CD4-positive, alpha-beta T cell treated with Interleukin-1 beta for 1 hour (primary cell): ENCODE measurements around the gene GRK5.
"Not testable (repeated sequence)": the region's sequence is repeated elsewhere in the genome, so short reads cannot be mapped to it uniquely, and the experiment has no call there.

Experiments used
- DNase-seq, 2 donors: peaks; one replicate each; pipeline ENCODE4 v3.0.0-alpha.2; 2020 to 2022

GRK5 gene

GRCh38 chr10:119252470-119253151 is 45.2 kb downstream of the GRK5 start:
- no peak for DNase-seq

GRCh38 chr10:119253433-119254174 is 46.2 kb downstream of the GRK5 start:
- DNase-seq = no peak

- no peak for DNase-seq
Measured at GRCh38 chr10:119254335-119254734, 47.0 kb downstream of the GRK5 start.

- DNase-seq = no peak
Measured at GRCh38 chr10:119256030-119256429, 48.7 kb downstream of the GRK5 start.

- no peak for DNase-seq
Measured at GRCh38 chr10:119256897-119257296, 49.5 kb downstream of the GRK5 start.

- no peak for DNase-seq
Measured at GRCh38 chr10:119257899-119258419, 50.6 kb downstream of the GRK5 start.

GRCh38 chr10:119259345-119259744 is 52.0 kb downstream of the GRK5 start:
- DNase-seq = no peak

- DNase-seq = not testable (repeated sequence)
Measured at GRCh38 chr10:119261016-119261415, 53.6 kb downstream of the GRK5 start.

GRCh38 chr10:119263951-119264617 is 56.7 kb downstream of the GRK5 start:
- no peak for DNase-seq

- no peak for DNase-seq
Measured at GRCh38 chr10:119265691-119266090, 58.3 kb downstream of the GRK5 start.

- no peak for DNase-seq
Measured at GRCh38 chr10:119267384-119267783, 60.0 kb downstream of the GRK5 start.

- DNase-seq = no peak
Measured at GRCh38 chr10:119268428-119268827, 61.1 kb downstream of the GRK5 start.

- DNase-seq = peak; percentile 89 to 90
Measured at GRCh38 chr10:119268871-119269506, 61.6 kb downstream of the GRK5 start.

GRCh38 chr10:119269737-119270136 is 62.4 kb downstream of the GRK5 start:
- no peak for DNase-seq

- peak; percentile 60 to 77 for DNase-seq
Measured at GRCh38 chr10:119270762-119271366, 63.5 kb downstream of the GRK5 start.

GRCh38 chr10:119272338-119272734 is 65.0 kb downstream of the GRK5 start:
- DNase-seq = not testable (repeated sequence)

- DNase-seq = no peak
Measured at GRCh38 chr10:119272736-119273135, 65.4 kb downstream of the GRK5 start.

- DNase-seq = no peak
Measured at GRCh38 chr10:119273413-119273812, 66.0 kb downstream of the GRK5 start.

- DNase-seq = no peak
Measured at GRCh38 chr10:119274519-119275045, 67.2 kb downstream of the GRK5 start.

GRCh38 chr10:119275085-119275484 is 67.7 kb downstream of the GRK5 start:
- no peak for DNase-seq

GRCh38 chr10:119276194-119276593 is 68.8 kb downstream of the GRK5 start:
- not testable (repeated sequence) for DNase-seq

- no peak for DNase-seq
Measured at GRCh38 chr10:119278126-119278709, 70.8 kb downstream of the GRK5 start.
